NK-92 (cell line): Measurements from ENCODE around the gene CHPF.

ENCODE experiments used
- DNase-seq: peaks from one replicate; lab custom pipeline; 2025; ENCODE audit not compliant: unreplicated experiment; lab: John Stamatoyannopoulos, UW

CHPF gene

GRCh38 chr2:219533930-219534661 is 9.5 kb downstream of the CHPF start:
- no peak for DNase-seq

- no peak for DNase-seq
Measured at GRCh38 chr2:219532378-219532649, 11.3 kb downstream of the CHPF start.

- no peak for DNase-seq
Measured at GRCh38 chr2:219531639-219532377, 11.8 kb downstream of the CHPF start.

GRCh38 chr2:219530048-219530963 is 13.3 kb downstream of the CHPF start:
- peak; percentile 13 for DNase-seq

- no peak for DNase-seq
Measured at GRCh38 chr2:219527472-219527871, 16.1 kb downstream of the CHPF start.

GRCh38 chr2:219527076-219527394 is 16.6 kb downstream of the CHPF start:
- DNase-seq = no peak

- DNase-seq = no peak
Measured at GRCh38 chr2:219526320-219527075, 17.1 kb downstream of the CHPF start.

- DNase-seq = no peak
Measured at GRCh38 chr2:219525533-219526232, 17.9 kb downstream of the CHPF start.

- no peak for DNase-seq
Measured at GRCh38 chr2:219524817-219525216, 18.8 kb downstream of the CHPF start.

- DNase-seq = no peak
Measured at GRCh38 chr2:219523031-219523671, 20.5 kb downstream of the CHPF start.

- no peak for DNase-seq
Measured at GRCh38 chr2:219522111-219523030, 21.2 kb downstream of the CHPF start.

- no peak for DNase-seq
Measured at GRCh38 chr2:219521066-219521880, 22.3 kb downstream of the CHPF start.

GRCh38 chr2:219520079-219520478 is 23.5 kb downstream of the CHPF start:
- DNase-seq = no peak

- DNase-seq = no peak
Measured at GRCh38 chr2:219519526-219519916, 24.1 kb downstream of the CHPF start.

GRCh38 chr2:219517954-219518778 is 25.4 kb downstream of the CHPF start:
- no peak for DNase-seq

GRCh38 chr2:219516888-219517287 is 26.7 kb downstream of the CHPF start:
- no peak for DNase-seq

- DNase-seq = no peak
Measured at GRCh38 chr2:219515874-219516629, 27.6 kb downstream of the CHPF start.
